Neural cell (in vitro differentiated cells): Measurements from ENCODE around the gene COL6A2. TPM values are rescaled to one million over a fixed set of nuclear protein-coding genes. Genes with fewer than 3 reads are reported as not detected.
"Not testable (repeated sequence)": the region's sequence is repeated elsewhere in the genome, so short reads cannot be mapped to it uniquely, and the experiment has no call there.

Source experiments
- H2AFZ ChIP-seq: fragments of 200-600, 300-800 bp; sonication (generic), shearing (Covaris generic); 2 replicates; pipeline ENCODE4 v1.6.0; 2014; ENCODE audit warnings: low read depth, mild to moderate bottlenecking, antibody characterized with exemption, low read length, moderate library complexity
- H3F3A ChIP-seq: fragments of 200-600 bp; shearing (Covaris generic); 2 replicates; pipeline ENCODE4 v1.6.1; 2016; ENCODE audit warnings: mild to moderate bottlenecking, moderate library complexity, mixed read lengths, antibody characterized with exemption, low read length; ENCODE audit not compliant: insufficient read depth, poor library complexity, severe bottlenecking
- H3K27ac ChIP-seq: fragments of 200-600, 300-800 bp; sonication (generic), shearing (Covaris generic); 2 replicates; pipeline ENCODE4 v1.5.1; 2014; ENCODE audit warnings: mild to moderate bottlenecking, low read length, moderate library complexity
- H3K27me3 ChIP-seq: fragments of 300-800, 200-600 bp; sonication (generic), shearing (Covaris generic); 2 replicates; pipeline ENCODE4 v1.6.0; 2014; ENCODE audit warnings: mild to moderate bottlenecking, low read depth, low read length, moderate library complexity; ENCODE audit not compliant: insufficient read depth
- H3K36me3 ChIP-seq: fragments of 300-800, 200-600 bp; sonication (generic), shearing (Covaris generic); 2 replicates; pipeline ENCODE4 v1.5.1; 2014; ENCODE audit warnings: mild to moderate bottlenecking, antibody characterized with exemption, low read length, moderate library complexity; ENCODE audit not compliant: insufficient read depth
- H3K4me2 ChIP-seq: fragments of 300-800, 200-600 bp; sonication (generic), shearing (Covaris generic); 2 replicates; pipeline ENCODE4 v1.6.0; 2014; ENCODE audit warnings: mild to moderate bottlenecking, low read length
- H3K4me3 ChIP-seq: fragments of 300-800, 200-600 bp; sonication (generic), shearing (Covaris generic); 2 replicates; pipeline ENCODE4 v1.5.1; 2014; ENCODE audit warnings: mild to moderate bottlenecking, low read length, moderate library complexity
- H3K79me2 ChIP-seq: fragments of 200-600 bp; shearing (Covaris generic); replicated peaks from 2 replicates; pipeline ENCODE4 v1.6.0; 2014; ENCODE audit warnings: mild to moderate bottlenecking, low read length, moderate library complexity; ENCODE audit not compliant: insufficient read depth
- H3K9ac ChIP-seq: fragments of 300-800, 200-600 bp; sonication (generic), shearing (Covaris generic); 2 replicates; pipeline ENCODE4 v1.6.1; 2016; ENCODE audit warnings: mild to moderate bottlenecking, low read length, mixed read lengths
- H3K9me2 ChIP-seq: fragments of 200-600 bp; shearing (Covaris generic); 2 replicates; pipeline ENCODE4 v1.6.1; 2016; ENCODE audit warnings: mild to moderate bottlenecking, low read length, mixed read lengths; ENCODE audit not compliant: insufficient read depth
- H3K9me3 ChIP-seq: fragments of 200-600, 300-800 bp; sonication (generic), shearing (Covaris generic); 2 replicates; pipeline ENCODE4 v1.6.1; 2016; ENCODE audit warnings: mild to moderate bottlenecking, mixed run types, low read length, moderate library complexity, mixed read lengths
- H4K20me1 ChIP-seq: fragments of 200-600 bp; shearing (Covaris generic); 2 replicates; pipeline ENCODE4 v1.6.1; 2016; ENCODE audit warnings: mild to moderate bottlenecking, mixed run types; ENCODE audit not compliant: insufficient read depth
- CTCF ChIP-seq: fragments of 450-650 bp; IDR thresholded peaks from 2 replicates; pipeline ENCODE4 v1.5.1; 2014; ENCODE audit warnings: antibody characterized with exemption, mild to moderate bottlenecking, moderate library complexity; ENCODE audit not compliant: poor library complexity, severe bottlenecking
- EP300 ChIP-seq: fragments of 450-650 bp; conservative IDR thresholded peaks from 2 replicates; pipeline ENCODE4 v1.6.1; 2014; ENCODE audit warnings: antibody characterized with exemption, mild to moderate bottlenecking, moderate library complexity; ENCODE audit not compliant: poor library complexity, severe bottlenecking
- EZH2 ChIP-seq: fragments of 200-600, 300-800 bp; shearing (Covaris generic), sonication (generic); IDR thresholded peaks from 2 replicates; pipeline ENCODE4 v1.6.1; 2014; ENCODE audit warnings: antibody characterized with exemption, low read length, borderline replicate concordance, mild to moderate bottlenecking; ENCODE audit not compliant: insufficient read depth, poor library complexity, severe bottlenecking
- MXI1 ChIP-seq: fragments of 450-650 bp; conservative IDR thresholded peaks from 2 replicates; pipeline ENCODE4 v1.6.1; 2014; ENCODE audit warnings: antibody characterized with exemption, mild to moderate bottlenecking; ENCODE audit not compliant: poor library complexity, severe bottlenecking
- POLR2AphosphoS5 ChIP-seq: IDR thresholded peaks from 2 replicates; pipeline ENCODE4 v1.6.1; 2012
- RAD21 ChIP-seq: fragments of 450-650 bp; conservative IDR thresholded peaks from 2 replicates; pipeline ENCODE4 v1.6.1; 2014; ENCODE audit warnings: antibody characterized with exemption, mild to moderate bottlenecking, moderate library complexity
- REST ChIP-seq: IDR thresholded peaks from 2 replicates; pipeline ENCODE4 v1.6.1; 2012; ENCODE audit warnings: borderline replicate concordance
- SMC3 ChIP-seq: fragments of 450-650 bp; conservative IDR thresholded peaks from 2 replicates; pipeline ENCODE4 v1.6.1; 2014; ENCODE audit warnings: antibody characterized with exemption, mild to moderate bottlenecking, moderate library complexity; ENCODE audit not compliant: poor library complexity
- TAF1 ChIP-seq: IDR thresholded peaks from 2 replicates; pipeline ENCODE4 v1.6.1; 2012; ENCODE audit warnings: low read depth
- polyA plus RNA-seq: library from polyadenylated mRNA; depleted of rRNA; stranded (reverse); fragments of >200 nt; gene quantifications from 2 replicates; pipeline ENCODE4 v1.2.3, GENCODE V29; 2014

Gene COL6A2
- polyA plus RNA-seq, 1 donor from 2014 or later: not detected

GRCh38 chr21:46058431-46059145 lies 39.3 kb upstream of the COL6A2 start:
- Histone ChIP-seq H3K4me2 (no peak overlapping the region), H3K9me3 (no peaks in the 10 kb centered on the region), H3F3A (no peaks in the 10 kb centered on the region)

GRCh38 chr21:46059195-46059594 lies 38.7 kb upstream of the COL6A2 start:
- no peaks in the 10 kb centered on the region for H4K20me1 ChIP-seq
- H3K27me3 ChIP-seq: no peaks in the 10 kb centered on the region
- no peaks in the 10 kb centered on the region for H3K9me3 ChIP-seq
- H3K79me2 ChIP-seq: no peaks in the 10 kb centered on the region
- H3K36me3 ChIP-seq: no peaks in the 10 kb centered on the region
- TF ChIP-seq TAF1 (no peak), EP300 (no peak), REST (no peak), RAD21 (no peak), EZH2 (no peak), POLR2AphosphoS5 (no peak), SMC3 (no peak)
- no peak overlapping the region for H2AFZ ChIP-seq
- H3K4me2 ChIP-seq: no peak overlapping the region
- no peak overlapping the region for H3K9ac ChIP-seq
- no peak overlapping the region for H3K4me3 ChIP-seq
- H3F3A ChIP-seq: no peaks in the 10 kb centered on the region
- no peaks in the 10 kb centered on the region for H3K9me2 ChIP-seq
- H3K27ac ChIP-seq: no peak overlapping the region

More at GRCh38 chr21:46058431-46059145, 39.3 kb upstream of the COL6A2 start:
- H3K4me3 ChIP-seq: no peak overlapping the region
- no peak overlapping the region for H3K27ac ChIP-seq
- H2AFZ ChIP-seq: no peak overlapping the region
- no peaks in the 10 kb centered on the region for H3K9me2 ChIP-seq
- H4K20me1 ChIP-seq: no peaks in the 10 kb centered on the region
- TF ChIP-seq EZH2 (no peak), REST (no peak), CTCF (no peak), POLR2AphosphoS5 (no peak), SMC3 (no peak), EP300 (no peak), MXI1 (no peak), RAD21 (no peak)
- no peaks in the 10 kb centered on the region for H3K79me2 ChIP-seq
- no peaks in the 10 kb centered on the region for H3K27me3 ChIP-seq
- H3K9ac ChIP-seq: no peak overlapping the region
- no peaks in the 10 kb centered on the region for H3K36me3 ChIP-seq

- not testable (repeated sequence) for H3K4me2 ChIP-seq, H2AFZ ChIP-seq, H3K27ac ChIP-seq, H3K4me3 ChIP-seq, H3K36me3 ChIP-seq, H3F3A ChIP-seq, H3K9ac ChIP-seq, H3K27me3 ChIP-seq, H4K20me1 ChIP-seq, H3K79me2 ChIP-seq, H3K9me2 ChIP-seq, H3K9me3 ChIP-seq
These were observed 38.0 kb upstream of the COL6A2 start for GRCh38 chr21:46059711-46060455.
